C4-2B (cell line): Measurements from ENCODE around the gene TRERF1.

Experiments
- H3K27ac ChIP-seq: fragments of 450-650 bp; 2 replicates; pipeline ENCODE4 v1.5.1; 2017
- CTCF ChIP-seq: fragments of 450-650 bp; conservative IDR thresholded peaks from 2 replicates; pipeline ENCODE4 v1.5.1; 2017; ENCODE audit warnings: mild to moderate bottlenecking
- ZFX ChIP-seq: fragments of 450-650 bp; IDR thresholded peaks from 2 replicates; pipeline ENCODE4 v1.6.1; 2017

The TRERF1 gene

DNA sequence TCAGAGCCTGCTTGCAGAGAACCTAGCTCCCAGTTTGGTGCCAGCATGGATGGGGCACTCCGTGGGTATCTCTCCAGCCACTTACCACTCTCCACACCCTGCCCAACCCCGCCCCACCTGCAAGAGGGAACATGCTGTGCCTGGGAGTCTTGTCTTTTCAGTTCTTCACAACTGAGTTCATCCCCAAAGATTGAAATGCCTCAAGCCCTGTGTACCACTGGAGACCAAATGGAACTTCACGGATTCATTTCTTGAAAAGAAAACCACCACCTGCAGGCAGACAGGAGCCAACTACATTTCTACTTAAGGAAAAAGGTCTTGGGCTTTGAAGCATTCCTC is 50.1 kb downstream of the TRERF1 start:
- H3K27ac ChIP-seq = no peak overlapping the region
- TF ChIP-seq CTCF = no peak
- TF ChIP-seq ZFX = no peak

DNA sequence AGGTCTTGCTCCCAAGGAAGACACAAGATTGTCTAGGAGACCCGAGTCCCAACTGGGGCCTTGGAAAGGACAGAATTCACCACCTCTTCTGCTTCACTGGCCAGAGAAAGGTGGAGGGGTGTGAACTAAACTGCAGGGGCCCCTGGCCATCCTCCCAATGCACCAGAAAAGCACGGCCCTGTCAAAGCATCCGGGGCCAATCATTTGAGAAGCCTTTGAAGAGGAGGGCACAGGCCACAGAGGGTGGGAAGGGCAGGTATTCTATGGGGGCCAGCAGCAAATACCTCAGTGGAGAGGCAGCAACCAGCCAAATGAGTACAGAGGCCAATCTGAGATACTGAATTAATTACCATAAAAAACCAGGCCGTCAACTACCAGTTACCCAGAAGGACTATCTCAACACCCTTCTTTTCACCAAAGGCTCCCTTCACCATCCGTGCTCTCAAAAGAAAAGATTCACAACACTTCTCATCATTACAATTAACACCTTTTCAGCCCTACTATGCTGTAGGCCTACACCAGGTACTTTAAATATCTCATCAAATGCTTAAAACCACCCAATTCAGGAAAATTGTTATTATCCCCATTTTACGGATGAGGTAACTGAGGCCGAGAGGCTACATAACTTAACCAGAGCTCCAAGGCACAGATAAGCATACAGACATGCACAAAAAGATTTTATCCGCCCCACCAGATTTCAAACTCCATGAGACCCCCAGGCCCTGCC is 50.7 kb downstream of the TRERF1 start:
- TF ChIP-seq CTCF (no peak), ZFX (no peak)
- no peak overlapping the region for H3K27ac ChIP-seq

DNA sequence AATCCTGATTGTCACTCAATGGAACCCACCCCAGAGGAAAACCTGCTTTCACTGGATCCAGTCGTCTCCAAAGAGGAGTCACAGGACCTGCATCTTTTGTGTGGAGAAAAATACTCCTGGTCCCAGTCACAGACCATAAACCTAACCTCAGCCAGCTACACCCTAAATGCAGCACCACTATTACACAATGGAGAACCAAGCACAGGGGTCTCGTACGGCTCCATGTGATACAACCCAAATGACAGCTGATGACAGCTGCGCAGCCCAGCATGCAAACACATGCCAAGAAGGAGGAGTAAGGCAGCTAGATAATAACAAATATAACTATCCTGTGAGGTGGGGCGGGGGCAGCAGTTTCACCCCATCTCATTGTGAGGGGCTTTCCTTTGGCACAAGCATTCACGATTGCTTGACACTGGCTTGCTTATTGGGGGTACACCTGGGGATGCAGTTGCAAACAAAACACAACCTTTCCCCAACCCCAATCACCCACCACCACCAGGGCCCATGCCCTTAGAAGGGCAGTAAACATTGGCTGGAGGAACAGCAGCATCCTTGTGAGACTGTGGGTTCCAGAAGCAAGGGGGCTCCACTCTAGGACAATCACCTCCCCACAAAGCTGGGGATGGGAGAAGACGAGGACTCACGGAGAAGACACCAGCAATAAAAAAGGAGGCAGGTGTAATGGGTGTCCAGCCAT is 51.5 kb downstream of the TRERF1 start:
- no peak overlapping the region for H3K27ac ChIP-seq
- TF ChIP-seq CTCF (no peak), ZFX (no peak)

DNA sequence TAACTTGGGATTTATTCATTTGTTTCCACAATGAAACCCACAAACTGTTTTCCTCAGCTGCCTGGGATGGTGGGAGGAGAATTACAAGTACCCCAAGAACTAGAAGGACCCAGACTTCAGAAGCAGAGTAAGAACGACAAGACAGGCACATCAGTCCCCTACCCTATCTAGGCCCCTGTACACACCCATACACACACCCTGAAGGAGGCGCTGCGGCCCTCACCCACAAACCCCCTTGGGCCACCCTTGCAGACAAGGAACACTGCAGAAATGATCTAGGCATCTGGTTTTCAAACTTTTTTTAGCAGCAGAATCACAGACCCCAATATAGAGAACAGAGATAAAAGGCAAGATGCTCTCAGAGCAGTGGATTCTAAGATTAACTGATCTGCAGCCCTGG is 55.0 kb downstream of the TRERF1 start:
- H3K27ac ChIP-seq = no peak overlapping the region
- TF ChIP-seq CTCF = no peak
- no peak for TF ChIP-seq ZFX

- TF ChIP-seq ZFX (no peak), CTCF (no peak)
- H3K27ac ChIP-seq = no peak overlapping the region
These were observed 56.7 kb downstream of the TRERF1 start for GRCh38 chr6:42394881-42395620.

GRCh38 chr6:42394151-42394550 is 57.6 kb downstream of the TRERF1 start:
- H3K27ac ChIP-seq = no peak overlapping the region
- TF ChIP-seq CTCF (no peak), ZFX (no peak)

DNA sequence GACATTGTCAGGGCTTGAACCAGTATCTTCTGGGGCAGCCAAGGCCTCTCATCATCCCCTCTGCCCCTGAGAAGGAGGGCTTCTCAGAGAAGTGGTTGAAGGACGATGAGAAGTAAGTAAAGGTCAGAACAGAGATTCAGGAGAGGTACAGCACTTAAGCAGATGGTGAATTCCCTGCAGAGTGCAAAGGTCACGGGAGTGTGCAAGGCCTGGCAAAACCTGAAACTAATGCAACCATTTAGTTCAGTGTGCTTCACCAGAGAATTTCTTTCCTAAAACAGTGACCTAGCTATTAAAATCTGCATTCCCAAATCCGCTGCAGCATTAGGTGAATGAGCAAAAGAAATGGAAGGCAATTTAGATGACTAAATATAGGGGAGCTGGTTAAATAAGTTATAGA is 58.4 kb downstream of the TRERF1 start:
- H3K27ac ChIP-seq = no peak overlapping the region
- TF ChIP-seq CTCF (no peak), ZFX (no peak)
